HG03457 (cell line): ENCODE measurements around the gene NRG2.

Source experiments
- ATAC-seq: cut with Tn5 transposase; IDR thresholded peaks from one replicate; pipeline ENCODE4 v1.9.1; 2021; ENCODE audit warnings: moderate number of reproducible peaks; ENCODE audit not compliant: unreplicated experiment

NRG2 gene

GRCh38 chr5:140041492-140042392 is 1.4 kb downstream of the NRG2 start:
- no peak for ATAC-seq

- ATAC-seq: no peak
Observed at GRCh38 chr5:140041099-140041491, 2.0 kb downstream of the NRG2 start.

GRCh38 chr5:140040358-140040757 is 2.7 kb downstream of the NRG2 start:
- no peak for ATAC-seq

- no peak for ATAC-seq
Observed at GRCh38 chr5:140039561-140039960, 3.5 kb downstream of the NRG2 start.

- ATAC-seq: no peak
Observed at GRCh38 chr5:140038373-140038957, 4.6 kb downstream of the NRG2 start.

GRCh38 chr5:140037012-140037411 is 6.1 kb downstream of the NRG2 start:
- no peak for ATAC-seq

GRCh38 chr5:140035881-140036280 is 7.2 kb downstream of the NRG2 start:
- ATAC-seq: no peak

- ATAC-seq: no peak
Observed at GRCh38 chr5:140033037-140033760, 9.9 kb downstream of the NRG2 start.

GRCh38 chr5:140032296-140032695 is 10.8 kb downstream of the NRG2 start:
- ATAC-seq: no peak

GRCh38 chr5:140027807-140028206 is 15.3 kb downstream of the NRG2 start:
- ATAC-seq: no peak

GRCh38 chr5:140025736-140026135 is 17.4 kb downstream of the NRG2 start:
- no peak for ATAC-seq

- ATAC-seq: no peak
Observed at GRCh38 chr5:140024928-140025327, 18.2 kb downstream of the NRG2 start.

GRCh38 chr5:140023611-140024191 is 19.4 kb downstream of the NRG2 start:
- ATAC-seq: no peak

GRCh38 chr5:140020601-140021177 is 22.4 kb downstream of the NRG2 start:
- no peak for ATAC-seq

GRCh38 chr5:140018920-140019644 is 24.0 kb downstream of the NRG2 start:
- no peak for ATAC-seq

GRCh38 chr5:140018517-140018916 is 24.6 kb downstream of the NRG2 start:
- ATAC-seq: no peak

- no peak for ATAC-seq
Observed at GRCh38 chr5:140018096-140018481, 25.0 kb downstream of the NRG2 start.

- no peak for ATAC-seq
Observed at GRCh38 chr5:140017397-140018095, 25.6 kb downstream of the NRG2 start.

GRCh38 chr5:140015706-140016105 is 27.4 kb downstream of the NRG2 start:
- no peak for ATAC-seq

GRCh38 chr5:140014751-140015150 is 28.3 kb downstream of the NRG2 start:
- no peak for ATAC-seq
